PC-3 (cell line): ENCODE data around the gene ABCG4.

Experiments
- CTCF ChIP-seq: fragments of 300-600 bp; sonication (generic); conservative IDR thresholded peaks from 2 replicates; pipeline ENCODE4 v1.5.1; 2017; ENCODE audit warnings: antibody characterized with exemption, low read depth, mild to moderate bottlenecking, low read length
- EZH2 ChIP-seq: fragments of 300-600 bp; sonication (generic); IDR thresholded peaks from one replicate; pipeline ENCODE4 v1.6.1; 2017; ENCODE audit warnings: antibody characterized with exemption, mild to moderate bottlenecking, low read length; ENCODE audit not compliant: unreplicated experiment

GRCh38 chr11:119209186-119209585, 60.3 kb downstream of the ABCG4 start:
- TF ChIP-seq EZH2 (no peak), CTCF (no peak)
